HG02642 (cell line): ENCODE results near the gene CD244.
"Not testable (repeated sequence)": the region's sequence is repeated elsewhere in the genome, so short reads cannot be mapped to it uniquely, and the experiment has no call there.

Experiments
- ATAC-seq: cut with Tn5 transposase; IDR thresholded peaks from one replicate; pipeline ENCODE4 v1.9.1; 2021; ENCODE audit warnings: mild to moderate bottlenecking; ENCODE audit not compliant: unreplicated experiment, poor library complexity

The CD244 gene, protein sequence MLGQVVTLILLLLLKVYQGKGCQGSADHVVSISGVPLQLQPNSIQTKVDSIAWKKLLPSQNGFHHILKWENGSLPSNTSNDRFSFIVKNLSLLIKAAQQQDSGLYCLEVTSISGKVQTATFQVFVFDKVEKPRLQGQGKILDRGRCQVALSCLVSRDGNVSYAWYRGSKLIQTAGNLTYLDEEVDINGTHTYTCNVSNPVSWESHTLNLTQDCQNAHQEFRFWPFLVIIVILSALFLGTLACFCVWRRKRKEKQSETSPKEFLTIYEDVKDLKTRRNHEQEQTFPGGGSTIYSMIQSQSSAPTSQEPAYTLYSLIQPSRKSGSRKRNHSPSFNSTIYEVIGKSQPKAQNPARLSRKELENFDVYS

DNA sequence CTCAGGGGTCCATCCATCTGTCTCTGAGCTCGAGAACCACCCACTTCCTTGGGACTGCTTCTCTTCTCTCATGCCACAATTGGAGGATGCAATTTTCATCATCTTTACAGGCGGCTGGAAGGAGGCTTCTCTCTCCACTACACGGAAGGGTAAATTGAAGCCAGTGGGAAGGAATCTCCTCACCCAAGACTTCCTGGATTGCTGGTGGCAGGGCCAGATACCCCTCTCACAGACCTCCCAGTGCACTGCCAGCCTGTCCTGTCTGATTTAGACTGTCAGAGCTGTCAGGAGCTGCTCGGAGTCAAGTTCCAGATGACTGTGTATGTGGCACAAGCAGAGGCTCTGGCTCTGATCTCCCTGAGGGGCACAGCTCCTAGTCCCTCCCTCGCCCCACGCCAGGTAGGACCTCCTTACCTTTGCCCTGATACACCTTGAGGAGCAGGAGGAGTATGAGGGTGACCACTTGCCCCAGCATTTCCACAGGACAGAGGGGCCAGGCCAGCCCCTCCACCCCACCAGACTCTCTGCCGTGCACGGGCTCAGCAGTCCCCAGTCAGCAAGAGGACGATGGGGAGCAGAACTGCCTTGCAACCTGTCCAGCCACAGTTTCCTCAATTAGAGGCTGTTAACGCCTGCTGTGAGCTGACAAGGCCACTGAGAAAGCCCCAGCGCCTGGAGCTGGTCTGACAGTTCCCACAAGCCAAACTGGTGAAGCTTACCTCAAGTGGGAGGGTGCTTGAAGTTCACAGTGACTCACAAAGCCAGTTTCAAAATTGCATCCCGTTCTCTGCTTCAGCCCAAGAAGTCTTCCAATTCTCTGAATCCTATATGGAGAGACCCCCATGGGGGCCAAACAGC is at the start of gene CD244:
Gene CD244, minus strand, starts transcription at position 685 of the 858 bp plus-strand sequence. Its CDS starts 210 bp downstream, at position 475.
- peak; percentile 82 for ATAC-seq

DNA sequence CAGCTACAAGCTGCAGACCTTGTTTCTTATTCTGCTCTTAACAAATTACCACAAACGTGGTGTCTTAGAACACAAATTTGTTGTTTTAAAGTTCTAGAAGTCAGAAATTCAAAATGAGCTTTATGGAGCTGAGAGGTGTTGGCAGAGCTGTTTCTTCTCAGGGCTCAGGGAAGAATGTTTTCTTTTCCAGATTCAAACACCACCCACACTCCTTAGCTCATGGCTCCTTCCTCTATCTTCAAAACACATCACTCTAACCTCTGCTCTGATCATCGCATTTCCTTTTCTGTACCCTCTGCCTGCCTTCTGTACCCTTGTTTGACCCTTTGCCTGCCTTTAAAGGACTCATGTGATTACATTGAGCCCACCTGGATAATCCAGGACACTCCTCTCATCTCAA is 49.2 kb upstream of the CD244 start:
- ATAC-seq = no peak

DNA sequence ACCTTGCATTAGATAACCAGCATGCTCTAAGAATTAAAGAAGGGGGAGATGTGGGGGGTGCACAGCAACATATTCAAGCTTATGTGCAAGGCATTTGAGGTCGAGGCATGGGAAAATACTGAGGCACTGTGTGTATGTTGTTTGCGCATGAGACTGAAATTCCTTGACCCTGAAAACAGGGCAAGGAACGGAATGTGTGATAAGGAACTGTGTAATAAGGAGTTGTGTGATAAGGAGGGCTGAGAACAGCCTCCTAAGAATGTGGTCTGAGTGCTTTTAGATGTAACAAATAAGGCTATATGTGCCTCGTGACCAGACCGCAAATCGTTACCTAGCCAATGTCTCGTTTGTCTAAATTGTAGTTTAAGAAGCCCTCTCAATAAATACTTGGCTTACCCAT is 48.8 kb upstream of the CD244 start:
- no peak for ATAC-seq

DNA sequence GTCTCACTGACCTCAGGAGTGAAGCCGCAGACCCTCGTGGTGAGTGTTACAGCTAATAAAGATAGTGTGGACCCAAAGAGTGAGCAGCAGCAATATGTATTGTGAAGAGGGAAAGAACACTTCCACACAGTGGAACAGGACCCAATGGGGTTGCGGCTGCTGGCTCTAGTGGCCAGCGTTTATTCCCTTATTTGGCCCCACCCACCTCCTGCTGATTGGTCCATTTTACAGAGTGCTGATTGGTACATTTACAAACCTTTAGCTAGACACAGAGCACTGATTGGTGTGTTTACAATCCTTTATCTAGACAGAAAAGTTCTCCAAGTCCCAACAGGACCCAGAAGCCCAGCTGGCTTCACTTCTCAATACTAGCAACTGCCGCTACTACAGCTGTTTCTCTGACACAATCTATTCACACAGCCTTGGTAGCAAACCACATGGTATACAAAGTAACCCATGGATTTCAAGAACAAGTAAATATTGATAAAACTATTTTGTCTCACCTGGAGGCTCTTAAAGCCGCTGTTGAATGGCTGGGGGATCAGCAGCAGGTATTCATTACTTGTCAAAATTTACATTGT is 47.6 kb upstream of the CD244 start:
- ATAC-seq = no peak

DNA sequence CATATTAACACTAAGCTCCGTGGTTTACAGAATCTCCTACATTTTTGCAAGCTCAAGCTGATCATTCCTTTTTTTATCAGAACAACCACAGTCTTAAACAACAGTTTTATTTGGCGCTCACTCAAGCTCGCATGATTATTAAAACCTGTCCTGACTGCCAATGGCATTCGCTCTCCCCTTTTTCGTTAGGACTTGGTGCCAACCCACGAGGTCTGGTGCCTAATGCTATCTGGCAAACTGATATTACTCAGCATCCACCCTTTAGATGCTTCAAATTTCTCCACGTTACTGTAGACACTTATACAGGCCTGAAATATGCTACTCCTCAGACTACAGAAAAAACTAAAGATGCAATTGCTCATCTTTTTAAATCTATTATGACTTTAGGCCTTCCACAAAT is 45.3 kb upstream of the CD244 start:
- no peak for ATAC-seq

DNA sequence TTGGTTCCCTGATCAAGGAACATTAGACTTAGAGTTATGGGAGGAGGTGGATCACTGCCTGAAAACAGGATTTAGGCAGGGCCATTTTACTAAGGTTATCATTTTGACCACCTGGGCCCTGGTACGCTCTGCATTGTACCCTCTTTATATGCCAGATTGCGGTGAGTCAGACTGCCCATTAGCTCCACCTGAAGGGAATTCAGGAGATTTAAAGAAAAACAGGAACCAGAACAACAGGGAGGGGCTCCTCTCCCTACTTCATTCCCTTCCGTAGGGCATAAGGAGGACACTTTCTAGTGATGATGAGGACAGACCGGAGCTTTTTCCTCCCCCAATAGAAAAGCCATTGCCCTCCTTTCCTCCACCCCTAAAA is 42.9 kb upstream of the CD244 start:
- no peak for ATAC-seq

DNA sequence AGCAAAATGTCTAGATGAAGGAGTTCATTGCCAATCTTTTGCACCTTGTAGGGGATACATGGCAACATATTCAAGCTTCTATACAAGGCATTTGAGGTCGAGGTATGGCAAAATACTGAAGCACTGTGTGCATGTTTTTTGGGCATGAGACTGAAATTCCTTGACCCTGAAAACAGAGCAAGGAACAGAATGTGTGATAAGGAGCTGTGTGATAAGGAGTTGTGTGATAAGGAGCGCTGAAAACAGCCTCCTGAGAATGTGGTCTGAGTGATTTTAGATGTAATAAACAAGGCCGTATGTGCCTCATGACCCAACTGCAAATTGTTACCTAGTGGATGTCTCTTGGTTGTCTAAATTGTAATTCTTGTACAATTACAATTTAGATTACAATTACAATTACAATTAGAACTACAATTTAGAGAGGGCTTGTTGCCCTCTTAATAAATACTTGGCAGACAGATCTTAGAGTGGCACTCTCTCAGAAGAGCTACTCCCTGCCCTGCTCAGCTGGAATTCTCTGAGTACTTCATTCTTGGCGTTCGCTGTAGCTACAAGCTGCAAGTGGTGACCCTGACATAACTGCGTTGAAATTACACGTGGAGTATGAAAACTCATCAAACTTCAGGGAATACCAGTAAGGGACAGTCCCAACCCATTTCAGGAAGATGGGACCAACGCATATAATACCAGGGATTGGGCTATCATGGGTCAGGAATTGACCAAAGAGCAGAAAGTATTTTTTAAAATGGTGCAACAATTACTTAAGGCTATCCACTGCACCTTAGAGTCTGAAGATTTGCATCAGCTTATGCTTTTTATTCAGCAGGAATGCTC is 42.3 kb upstream of the CD244 start:
- ATAC-seq = no peak

DNA sequence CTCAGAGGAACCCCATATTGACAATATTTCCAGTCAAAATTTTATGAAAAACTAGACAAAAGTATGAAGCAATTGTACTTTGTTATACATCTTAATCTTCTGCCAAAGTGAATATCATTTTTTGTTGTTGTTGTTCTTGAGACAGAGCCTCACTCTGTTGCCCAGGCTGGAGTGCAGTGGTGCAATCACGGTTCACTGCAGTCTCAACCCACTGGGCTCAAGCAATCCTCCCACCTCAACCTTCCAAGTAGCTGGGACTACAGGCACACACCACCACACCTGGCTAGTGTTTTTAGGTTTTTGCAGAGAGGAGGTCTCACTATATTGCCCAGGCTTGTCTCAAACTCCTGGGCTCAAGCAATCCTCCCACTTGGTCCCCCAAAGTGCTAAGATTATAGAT is 39.6 kb upstream of the CD244 start:
- ATAC-seq = not testable (repeated sequence)

DNA sequence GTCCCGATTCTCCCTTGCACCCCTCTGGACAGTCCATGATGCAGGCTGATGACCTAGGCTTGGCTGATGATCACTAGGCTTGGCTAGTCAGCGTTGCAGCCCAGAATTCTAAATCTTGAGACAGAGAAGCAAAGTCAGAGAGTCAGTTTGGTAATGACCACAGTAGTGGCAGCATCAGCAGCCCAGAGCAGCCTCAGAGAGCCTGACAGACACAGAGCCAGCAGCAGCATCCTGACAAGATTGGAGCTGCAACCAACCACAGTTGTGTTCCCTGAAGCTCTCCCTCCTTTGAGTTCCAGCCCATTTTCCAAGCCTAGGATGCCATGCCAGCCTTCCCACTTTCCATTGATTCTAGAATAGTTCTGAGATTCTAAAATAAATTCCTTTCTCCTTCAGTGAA is 39.1 kb upstream of the CD244 start:
- no peak for ATAC-seq

DNA sequence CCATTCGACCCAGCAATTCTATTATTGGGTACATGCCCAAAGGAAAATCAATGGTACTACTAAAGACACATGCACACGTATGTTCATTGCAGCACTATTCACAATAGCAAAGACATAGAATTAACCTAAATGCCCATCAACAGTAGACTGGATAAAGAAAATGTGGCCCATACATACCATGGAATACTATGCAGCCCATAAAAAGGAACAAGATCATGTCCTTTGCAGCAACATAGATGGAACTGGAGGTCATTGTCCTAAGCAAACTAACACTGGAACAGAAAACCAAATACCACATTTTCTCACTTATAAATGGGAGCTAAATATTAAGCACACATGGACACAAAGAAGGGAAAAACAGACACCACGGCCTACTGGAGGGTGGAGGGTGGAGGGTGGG is 38.0 kb upstream of the CD244 start:
- not testable (repeated sequence) for ATAC-seq

DNA sequence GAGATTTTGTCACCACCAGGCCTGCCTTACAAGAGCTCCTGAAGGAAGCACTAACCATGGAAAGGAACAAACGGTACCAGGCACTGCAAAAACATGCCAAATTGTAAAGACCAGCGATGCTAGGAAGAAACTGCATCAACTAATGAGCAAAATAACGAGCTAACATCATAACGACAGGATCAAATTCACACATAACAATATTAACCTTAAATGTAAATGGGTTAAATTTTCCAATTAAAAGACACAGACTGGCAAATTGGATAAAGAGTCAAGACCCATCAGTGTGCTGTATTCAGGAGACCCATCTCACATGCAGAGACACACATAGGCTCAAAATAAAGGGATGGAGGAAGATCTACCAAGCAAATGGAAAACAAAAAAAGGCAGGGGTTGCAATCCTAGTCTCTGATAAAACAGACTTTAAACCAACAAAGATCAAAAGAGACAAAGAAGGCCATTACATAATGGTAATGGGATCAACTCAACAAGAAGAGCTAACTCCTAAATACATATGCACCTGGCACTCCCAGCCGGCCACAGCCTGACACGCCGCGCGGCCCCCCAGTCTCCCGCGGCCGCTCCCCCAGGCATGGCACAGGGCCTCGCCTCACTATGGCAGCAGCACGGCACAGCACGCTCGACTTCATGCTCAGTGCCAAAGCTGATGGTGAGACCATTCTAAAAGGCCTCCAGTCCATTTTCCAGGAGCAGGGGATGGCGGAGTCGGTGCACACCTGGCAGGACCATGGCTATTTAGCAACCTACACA is 31.9 kb upstream of the CD244 start:
- ATAC-seq = not testable (repeated sequence)

DNA sequence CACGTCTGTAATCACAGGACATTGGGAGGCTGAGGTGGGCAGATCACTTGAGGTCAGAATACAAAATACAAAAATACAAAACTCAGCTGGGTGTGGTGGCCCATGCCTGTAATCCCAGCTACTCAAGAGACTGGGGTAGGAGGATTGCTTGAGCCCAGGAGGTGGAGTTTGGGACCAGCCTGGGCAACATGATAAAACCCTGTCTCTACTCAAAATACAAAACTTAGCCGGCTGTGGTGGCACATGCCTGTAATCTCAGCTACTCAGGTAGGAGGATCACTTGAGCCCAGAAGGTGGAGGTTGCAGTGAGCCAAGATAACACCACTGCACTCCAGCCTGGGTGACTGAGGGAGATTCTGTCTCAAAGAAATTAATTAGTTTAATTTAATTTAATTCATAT is 28.8 kb upstream of the CD244 start:
- no peak for ATAC-seq

DNA sequence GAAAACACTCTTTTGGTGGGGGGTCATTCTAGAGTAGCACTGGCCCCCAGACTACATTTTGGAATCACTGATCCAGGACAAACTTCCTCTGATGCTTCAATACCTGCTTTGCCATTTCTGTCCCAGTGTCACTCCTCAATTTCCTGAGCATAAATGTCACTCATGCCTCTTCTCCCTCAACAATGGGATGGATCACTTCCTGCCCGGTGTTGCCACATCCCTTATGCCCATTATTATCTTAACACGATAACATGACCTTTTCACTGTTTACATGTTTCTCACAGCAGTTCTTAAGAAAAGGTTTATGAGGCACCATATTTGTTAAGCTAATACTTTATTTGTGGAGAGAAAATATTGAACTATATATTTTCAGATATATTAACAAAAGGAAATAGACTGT is 26.2 kb upstream of the CD244 start:
- no peak for ATAC-seq

DNA sequence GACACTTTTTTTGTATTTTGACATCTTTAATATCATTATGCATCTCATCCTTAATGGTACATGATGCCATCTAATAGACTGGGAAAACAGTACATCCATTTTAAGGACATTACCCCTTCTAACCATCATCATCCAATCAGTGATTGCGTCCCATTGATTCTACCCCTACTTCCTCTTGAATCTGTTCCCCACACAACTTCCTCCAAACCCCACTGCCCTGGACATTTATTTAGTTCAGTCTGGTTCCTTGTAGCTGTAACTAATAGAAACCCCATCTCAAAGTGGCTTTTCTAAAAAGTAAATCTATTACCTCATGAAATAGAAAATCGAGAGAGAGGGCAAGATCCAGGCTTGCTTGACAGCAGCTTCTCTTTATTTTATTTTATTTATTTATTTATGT is 24.4 kb upstream of the CD244 start:
- ATAC-seq = no peak

DNA sequence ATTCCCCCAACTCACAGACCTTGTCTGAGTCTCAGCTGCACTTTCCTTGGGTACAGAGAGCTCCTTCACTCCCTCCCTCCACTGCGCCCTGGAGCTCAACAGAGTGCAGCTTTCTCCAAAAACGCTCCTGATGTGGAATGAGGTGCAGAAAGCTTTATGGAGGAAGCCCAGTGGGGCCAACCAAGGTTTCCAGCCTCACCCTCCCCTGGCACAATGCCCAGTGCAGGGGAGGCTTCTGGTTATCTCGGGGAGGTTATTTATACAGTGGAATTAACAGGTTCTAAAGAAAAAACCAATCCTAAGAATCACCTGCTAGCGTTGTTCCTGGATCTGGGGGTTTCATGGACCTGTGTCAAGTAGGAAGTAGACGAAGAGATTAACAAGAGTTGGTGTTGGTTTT is 22.4 kb upstream of the CD244 start, which contains the start of gene ITLN1:
Gene ITLN1, minus strand, starts transcription at position 139 of the 400 bp plus-strand sequence. CDS start 303 bp downstream, outside the sequence.
- ATAC-seq = no peak

DNA sequence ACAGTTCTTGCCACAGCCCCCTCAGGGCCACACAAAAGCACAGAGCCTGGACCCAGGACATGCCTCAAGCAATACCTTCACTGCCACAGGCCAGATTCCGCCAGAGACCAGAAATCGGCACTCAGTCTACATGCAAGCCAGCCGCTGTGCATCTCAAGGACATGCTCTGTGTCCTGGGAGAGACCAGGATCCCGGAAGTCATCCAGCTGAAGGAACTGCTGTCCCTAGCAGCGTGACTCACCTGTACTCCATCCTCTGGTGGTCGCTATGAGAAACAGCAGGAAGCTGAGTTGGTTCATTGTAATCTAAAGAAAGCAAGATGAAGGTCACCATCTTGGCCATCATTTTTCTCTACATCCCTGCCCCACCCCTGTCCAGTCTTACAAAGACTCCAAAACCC is 21.9 kb upstream of the CD244 start:
- no peak for ATAC-seq

DNA sequence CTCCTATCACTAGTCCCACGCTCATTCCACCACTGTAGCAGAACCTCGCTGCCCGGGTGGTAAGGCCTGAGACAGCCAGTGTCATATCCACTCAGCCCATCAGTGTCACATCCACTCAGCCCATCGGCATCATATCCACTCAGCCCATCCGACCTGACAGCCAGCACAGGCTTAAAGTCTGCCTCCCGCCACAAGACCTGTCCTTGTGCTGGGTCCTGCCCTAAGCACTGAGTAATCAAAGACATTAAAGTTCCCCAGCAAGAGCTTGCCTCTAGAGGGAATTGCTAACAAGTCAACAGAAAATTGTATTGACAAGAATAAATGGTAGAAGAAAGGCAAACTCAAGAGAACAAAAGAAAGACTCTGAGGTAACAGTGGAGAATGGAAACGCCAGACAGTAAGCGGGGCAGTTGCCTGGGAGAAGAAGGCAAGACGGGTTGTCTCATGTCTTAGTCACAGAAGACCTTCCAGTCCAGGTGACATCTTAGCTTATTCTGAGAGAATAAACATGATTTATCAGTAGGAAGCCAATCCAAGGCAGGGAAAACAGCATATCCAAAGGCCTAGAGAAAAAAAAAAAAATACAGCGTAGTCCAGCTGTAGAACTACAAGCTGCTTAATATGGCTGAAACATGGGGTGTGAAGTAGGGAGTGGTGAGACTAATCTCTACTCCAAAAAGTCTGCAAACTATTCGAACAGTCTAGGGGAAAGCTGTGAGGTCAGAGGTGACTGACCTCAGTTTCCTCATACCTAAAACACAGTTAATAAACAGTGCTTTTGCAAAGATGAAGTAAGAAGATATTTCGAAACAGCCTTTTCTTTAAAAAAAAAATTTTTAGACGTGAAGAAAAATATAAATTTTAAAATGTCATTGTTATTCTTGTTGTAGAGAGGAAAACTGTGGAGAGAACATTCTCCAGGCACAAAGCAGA is 21.2 kb upstream of the CD244 start:
- no peak for ATAC-seq

DNA sequence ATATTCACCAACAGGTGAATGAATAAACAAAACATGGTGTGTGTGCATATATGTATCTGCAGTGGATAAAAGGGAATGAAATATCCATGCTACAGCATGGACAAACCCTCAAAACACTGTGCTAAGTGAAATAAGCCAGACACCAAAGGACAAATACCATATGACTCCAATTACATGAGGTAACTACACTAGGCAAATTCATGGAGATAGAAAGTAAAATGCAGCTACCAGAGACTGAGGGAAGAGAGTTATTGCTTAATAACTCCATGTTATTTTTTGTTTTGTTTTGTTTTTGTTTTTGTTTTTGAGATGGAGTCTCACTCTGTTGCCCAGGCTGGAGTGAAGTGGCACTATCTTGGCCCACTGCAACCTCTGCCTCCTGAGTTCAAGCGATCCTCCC is 19.9 kb upstream of the CD244 start:
- no peak for ATAC-seq
